GM12801 (cell line): Measurements from ENCODE around the gene STX12.

Experiments used
- CTCF ChIP-seq: IDR thresholded peaks from one replicate; pipeline ENCODE4 v1.5.1; 2011; ENCODE audit warnings: control low read depth; ENCODE audit not compliant: insufficient read length; ENCODE audit errors: extremely low read depth

The STX12 gene

GRCh38 chr1:27779122-27779521 is 6.1 kb downstream of the STX12 start:
- TF ChIP-seq CTCF = no peak

- no peak for TF ChIP-seq CTCF
Observed at GRCh38 chr1:27782950-27783349, 9.9 kb downstream of the STX12 start.

GRCh38 chr1:27784700-27785099 is 11.7 kb downstream of the STX12 start:
- no peak for TF ChIP-seq CTCF

- no peak for TF ChIP-seq CTCF
Observed at GRCh38 chr1:27785781-27786455, 12.9 kb downstream of the STX12 start.

- no peak for TF ChIP-seq CTCF
Observed at GRCh38 chr1:27787895-27788294, 14.9 kb downstream of the STX12 start.

- no peak for TF ChIP-seq CTCF
Observed at GRCh38 chr1:27789540-27790041, 16.6 kb downstream of the STX12 start.

GRCh38 chr1:27795601-27796000 is 22.6 kb downstream of the STX12 start:
- no peak for TF ChIP-seq CTCF

GRCh38 chr1:27804791-27805190 is 31.8 kb downstream of the STX12 start:
- no peak for TF ChIP-seq CTCF
